Astrocyte of the cerebellum (primary cell): ENCODE results near the gene MAPKAPK3.

ENCODE experiments used
- DNase-seq: peaks from one replicate; pipeline ENCODE4 v3.0.0-alpha.2; 2011; ENCODE audit warnings: low read depth
- H3K4me3 ChIP-seq: 2 replicates; pipeline ENCODE4 v1.5.1; 2011; ENCODE audit warnings: mild to moderate bottlenecking, low read depth, low read length, moderate library complexity
- CTCF ChIP-seq: IDR thresholded peaks from 2 replicates; pipeline ENCODE4 v1.5.1; 2012; ENCODE audit warnings: low read length, low read depth, moderate library complexity, mild to moderate bottlenecking; ENCODE audit errors: missing control alignments
- in situ Hi-C: cut with HindIII; loops from 2 replicates; pipeline ENCODE4 v1.10.0; 2017; ENCODE audit warnings: low sequenced_read_pairs

MAPKAPK3 gene

DNA sequence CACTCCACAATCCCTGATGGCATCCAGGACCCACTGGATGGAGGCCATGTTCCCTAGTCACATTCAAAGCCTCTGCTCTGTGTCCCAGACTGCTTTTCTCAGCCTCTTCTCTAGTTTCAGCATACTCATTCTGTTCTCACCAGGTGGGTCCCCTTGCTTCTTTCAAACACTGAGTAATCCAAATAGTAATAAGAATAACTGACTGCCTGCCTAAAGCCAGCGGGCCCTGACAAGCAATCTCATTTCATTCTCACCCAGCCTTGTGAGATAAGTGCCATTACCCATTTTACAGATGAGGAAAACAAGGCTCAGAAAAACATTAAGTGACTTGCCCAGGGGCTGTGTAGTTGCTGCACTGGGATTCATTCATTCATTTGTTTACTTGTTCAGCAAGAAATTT, 25.4 kb downstream of the MAPKAPK3 start:
- no peak for TF ChIP-seq CTCF
- DNase-seq: no peak
- in situ Hi-C loops: no loop called here
- no peak overlapping the region for H3K4me3 ChIP-seq

GRCh38 chr3:50644561-50644960, 27.6 kb downstream of the MAPKAPK3 start:
- in situ Hi-C loops: no loop called here
- no peak for DNase-seq
- no peak for TF ChIP-seq CTCF
- no peak overlapping the region for H3K4me3 ChIP-seq

- in situ Hi-C loops: no loop called here
- DNase-seq: no peak
- TF ChIP-seq CTCF: no peak
- H3K4me3 ChIP-seq: no peak overlapping the region
Measured at GRCh38 chr3:50645378-50645777, 28.4 kb downstream of the MAPKAPK3 start.

GRCh38 chr3:50648313-50648712, 31.4 kb downstream of the MAPKAPK3 start:
- no peak for DNase-seq
- in situ Hi-C loops: no loop called here
- TF ChIP-seq CTCF: no peak
- no peak overlapping the region for H3K4me3 ChIP-seq

DNA sequence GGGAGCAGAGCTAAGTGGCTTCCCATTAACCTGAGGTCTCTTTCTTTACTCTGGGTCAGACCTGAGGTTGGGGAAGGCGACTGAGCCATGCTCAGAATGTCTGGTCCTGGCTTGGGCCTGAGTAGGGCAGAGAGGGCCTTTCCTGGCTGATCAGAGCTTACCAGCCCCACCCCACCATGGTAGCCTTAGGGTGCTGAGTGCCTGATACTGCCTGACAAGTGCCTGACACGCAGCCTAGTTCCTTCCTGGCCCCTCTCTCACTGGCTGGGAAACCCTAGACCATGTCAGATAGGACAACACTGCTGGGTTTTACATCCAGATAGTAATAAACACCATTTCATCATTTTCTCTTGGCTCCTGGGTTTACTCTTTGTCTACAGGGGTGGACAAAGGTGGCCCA, 32.0 kb downstream of the MAPKAPK3 start:
- in situ Hi-C loops: no loop called here
- no peak for TF ChIP-seq CTCF
- no peak for DNase-seq
- no peak overlapping the region for H3K4me3 ChIP-seq

GRCh38 chr3:50649451-50649931, 32.5 kb downstream of the MAPKAPK3 start:
- DNase-seq: no peak
- no peak for TF ChIP-seq CTCF
- H3K4me3 ChIP-seq: no peak overlapping the region
- in situ Hi-C loops: no loop called here

GRCh38 chr3:50650018-50650417, 33.1 kb downstream of the MAPKAPK3 start:
- no peak overlapping the region for H3K4me3 ChIP-seq
- in situ Hi-C loops: no loop called here
- no peak for TF ChIP-seq CTCF
- no peak for DNase-seq
